ENCODE measurements around the gene EVX2. TPM values are rescaled to one million over a fixed set of nuclear protein-coding genes. Genes with fewer than 3 reads are reported as not detected.

Gene EVX2
- total RNA-seq, 1 donor from 2014 or later: under 0.01 TPM

- Histone ChIP-seq H3K4me1 (ENCODE audit: control insufficient read depth in 3 of 3, insufficient read depth in 3 of 3, low read length in 3 of 3) (peaks cover 22 to 26% (median 25%) of the 10 kb centered on the region in 3 donors), H3K27me3 (ENCODE audit: control insufficient read depth in 3 of 3, insufficient read depth in 3 of 3, low read length in 3 of 3) (peaks cover 93 to 95% (median 94%) of the 10 kb centered on the region in 3 donors), H3K27ac (ENCODE audit: low read depth, low read length) (no peak overlapping the region), H3K9me3 (ENCODE audit: control insufficient read depth in 3 of 3, low read length in 3 of 3) (no peaks in the 10 kb centered on the region), H3K9ac (ENCODE audit: low read depth in 1 of 3, low read length in 3 of 3) (no peak overlapping the region), H3K36me3 (ENCODE audit: control insufficient read depth in 3 of 3, insufficient read depth in 3 of 3, low read length in 3 of 3) (no peaks in the 10 kb centered on the region), H3K4me3 (ENCODE audit: low read length in 3 of 3) (no peak overlapping the region)
These were observed 6.2 kb upstream of the EVX2 start for GRCh38 chr2:176089843-176090395.

- Histone ChIP-seq H3K9ac (ENCODE audit: low read depth in 1 of 3, low read length in 3 of 3) (no peak overlapping the region), H3K36me3 (ENCODE audit: control insufficient read depth in 3 of 3, insufficient read depth in 3 of 3, low read length in 3 of 3) (no peaks in the 10 kb centered on the region), H3K9me3 (ENCODE audit: control insufficient read depth in 3 of 3, low read length in 3 of 3) (no peaks in the 10 kb centered on the region), H3K27me3 (ENCODE audit: control insufficient read depth in 3 of 3, insufficient read depth in 3 of 3, low read length in 3 of 3) (peaks cover 93 to 95% (median 94%) of the 10 kb centered on the region in 3 donors), H3K4me1 (ENCODE audit: control insufficient read depth in 3 of 3, insufficient read depth in 3 of 3, low read length in 3 of 3) (peaks cover 22 to 28% (median 27%) of the 10 kb centered on the region in 3 donors), H3K4me3 (ENCODE audit: low read length in 3 of 3) (no peak overlapping the region), H3K27ac (ENCODE audit: low read depth, low read length) (no peak overlapping the region)
These were observed 5.4 kb upstream of the EVX2 start for GRCh38 chr2:176088937-176089842.

GRCh38 chr2:176088048-176088936 is 4.5 kb upstream of the EVX2 start:
- no peak overlapping the region for H3K9ac ChIP-seq (ENCODE audit: low read depth in 1 of 3, low read length in 3 of 3)
- peak overlapping the region; percentile 24 to 56 (median 51) for H3K4me3 ChIP-seq (ENCODE audit: low read length in 3 of 3)
- H3K9me3 ChIP-seq (ENCODE audit: control insufficient read depth in 3 of 3, low read length in 3 of 3): no peaks in the 10 kb centered on the region
- H3K27me3 ChIP-seq (ENCODE audit: control insufficient read depth in 3 of 3, insufficient read depth in 3 of 3, low read length in 3 of 3): peaks cover 93 to 95% (median 94%) of the 10 kb centered on the region in 3 donors
- no peak overlapping the region for H3K27ac ChIP-seq (ENCODE audit: low read depth, low read length)
- H3K4me1 ChIP-seq (ENCODE audit: control insufficient read depth in 3 of 3, insufficient read depth in 3 of 3, low read length in 3 of 3): peaks cover 22 to 30% (median 26%) of the 10 kb centered on the region in 3 donors
- H3K36me3 ChIP-seq (ENCODE audit: control insufficient read depth in 3 of 3, insufficient read depth in 3 of 3, low read length in 3 of 3): no peaks in the 10 kb centered on the region

- H3K27ac ChIP-seq (ENCODE audit: low read depth, low read length): no peak overlapping the region
- no peaks in the 10 kb centered on the region for H3K9me3 ChIP-seq (ENCODE audit: control insufficient read depth in 3 of 3, low read length in 3 of 3)
- no peak overlapping the region for H3K9ac ChIP-seq (ENCODE audit: low read depth in 1 of 3, low read length in 3 of 3)
- H3K4me3 ChIP-seq (ENCODE audit: low read length in 3 of 3): no peak overlapping the region
- H3K36me3 ChIP-seq (ENCODE audit: control insufficient read depth in 3 of 3, insufficient read depth in 3 of 3, low read length in 3 of 3): no peaks in the 10 kb centered on the region
- peaks cover 94 to 97% (median 97%) of the 10 kb centered on the region in 3 donors for H3K27me3 ChIP-seq (ENCODE audit: control insufficient read depth in 3 of 3, insufficient read depth in 3 of 3, low read length in 3 of 3)
- peaks cover 23 to 34% (median 24%) of the 10 kb centered on the region in 3 donors for H3K4me1 ChIP-seq (ENCODE audit: control insufficient read depth in 3 of 3, insufficient read depth in 3 of 3, low read length in 3 of 3)
These were observed 3.7 kb upstream of the EVX2 start for GRCh38 chr2:176087330-176088047.

GRCh38 chr2:176085861-176086771 is 2.4 kb upstream of the EVX2 start:
- H3K27me3 ChIP-seq (ENCODE audit: control insufficient read depth in 3 of 3, insufficient read depth in 3 of 3, low read length in 3 of 3): peaks cover 96 to 100% (median 99%) of the 10 kb centered on the region in 3 donors
- H3K9me3 ChIP-seq (ENCODE audit: control insufficient read depth in 3 of 3, low read length in 3 of 3): no peaks in the 10 kb centered on the region
- peaks cover 23 to 34% (median 24%) of the 10 kb centered on the region in 3 donors for H3K4me1 ChIP-seq (ENCODE audit: control insufficient read depth in 3 of 3, insufficient read depth in 3 of 3, low read length in 3 of 3)
- no peak overlapping the region for H3K27ac ChIP-seq (ENCODE audit: low read depth, low read length)
- peak overlapping the region in 1 of 3 donors; percentile 53 for H3K4me3 ChIP-seq (ENCODE audit: low read length in 3 of 3)
- no peaks in the 10 kb centered on the region for H3K36me3 ChIP-seq (ENCODE audit: control insufficient read depth in 3 of 3, insufficient read depth in 3 of 3, low read length in 3 of 3)
- no peak overlapping the region for H3K9ac ChIP-seq (ENCODE audit: low read depth in 1 of 3, low read length in 3 of 3)

GRCh38 chr2:176085120-176085788 is 1.5 kb upstream of the EVX2 start:
- no peak overlapping the region for H3K4me3 ChIP-seq (ENCODE audit: low read length in 3 of 3)
- H3K4me1 ChIP-seq (ENCODE audit: control insufficient read depth in 3 of 3, insufficient read depth in 3 of 3, low read length in 3 of 3): peaks cover 24 to 40% (median 28%) of the 10 kb centered on the region in 3 donors

GRCh38 chr2:176084611-176085119 is 903 bp upstream of the EVX2 start:
- H3K27ac ChIP-seq (ENCODE audit: low read depth, low read length): no peak overlapping the region
- peaks cover 24 to 41% (median 28%) of the 10 kb centered on the region in 3 donors for H3K4me1 ChIP-seq (ENCODE audit: control insufficient read depth in 3 of 3, insufficient read depth in 3 of 3, low read length in 3 of 3)
- no peaks in the 10 kb centered on the region for H3K36me3 ChIP-seq (ENCODE audit: control insufficient read depth in 3 of 3, insufficient read depth in 3 of 3, low read length in 3 of 3)
- peaks cover 93 to 96% (median 94%) of the 10 kb centered on the region in 3 donors for H3K27me3 ChIP-seq (ENCODE audit: control insufficient read depth in 3 of 3, insufficient read depth in 3 of 3, low read length in 3 of 3)
- H3K9ac ChIP-seq (ENCODE audit: low read depth in 1 of 3, low read length in 3 of 3): no peak overlapping the region
- H3K4me3 ChIP-seq (ENCODE audit: low read length in 3 of 3): no peak overlapping the region
- H3K9me3 ChIP-seq (ENCODE audit: control insufficient read depth in 3 of 3, low read length in 3 of 3): no peaks in the 10 kb centered on the region

More at GRCh38 chr2:176085120-176085788, 1.5 kb upstream of the EVX2 start:
- Histone ChIP-seq H3K9me3 (ENCODE audit: control insufficient read depth in 3 of 3, low read length in 3 of 3) (no peaks in the 10 kb centered on the region), H3K36me3 (ENCODE audit: control insufficient read depth in 3 of 3, insufficient read depth in 3 of 3, low read length in 3 of 3) (no peaks in the 10 kb centered on the region), H3K27me3 (ENCODE audit: control insufficient read depth in 3 of 3, insufficient read depth in 3 of 3, low read length in 3 of 3) (peaks cover 96 to 99% (median 99%) of the 10 kb centered on the region in 3 donors), H3K9ac (ENCODE audit: low read depth in 1 of 3, low read length in 3 of 3) (no peak overlapping the region), H3K27ac (ENCODE audit: low read depth, low read length) (no peak overlapping the region)
